RWPE1 (cell line): ENCODE measurements around the gene OR6T1.

Experiments
- CTCF ChIA-PET: fragments of 350-600 bp; sonication (Branson Sonifier 250); formaldehyde crosslinking; extraction: SDS; loops from one replicate; lab custom pipeline; 2021; lab: Yijun Ruan, JAX
- POLR2A ChIA-PET: fragments of 400-600 bp; formaldehyde crosslinking; extraction: SDS; loops from one replicate; lab custom pipeline; 2020; ENCODE audit warnings: antibody characterized with exemption; ENCODE audit not compliant: low non-redundant PET; lab: Yijun Ruan, JAX
- DNase-seq: peaks from one replicate; pipeline ENCODE4 v3.0.0; 2012; ENCODE audit warnings: low spot score
- H3K27ac ChIP-seq: fragments of 450-650 bp; 2 replicates; pipeline ENCODE4 v1.5.1; 2017
- TF ChIP-seq, protein P1 (sequence below): fragments of 450-650 bp; conservative IDR thresholded peaks from 2 replicates; pipeline ENCODE4 v1.5.1; 2017; ENCODE audit warnings: low read depth, mild to moderate bottlenecking

OR6T1 gene

DNA sequence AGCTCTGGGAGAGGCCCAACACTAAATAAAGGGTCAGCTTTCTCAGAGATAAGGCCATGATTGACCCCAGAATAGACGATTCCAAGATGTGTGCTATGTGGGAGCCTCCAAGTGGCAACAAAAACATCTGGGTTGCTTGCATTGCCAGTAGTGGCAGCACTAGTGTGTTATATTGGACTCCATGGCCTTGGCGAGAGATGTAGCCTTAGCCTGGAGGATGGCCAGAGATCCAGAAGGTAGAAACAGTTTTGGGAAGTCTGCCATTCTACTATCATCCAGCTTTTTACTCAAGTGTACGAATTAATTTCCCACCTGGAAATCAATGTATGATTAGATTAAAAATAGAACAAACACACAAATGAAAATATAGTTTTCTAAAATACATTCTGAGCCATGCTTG, 38.7 kb downstream of the OR6T1 start:
- CTCF ChIA-PET = no interaction called here
- POLR2A ChIA-PET = no interaction called here

DNA sequence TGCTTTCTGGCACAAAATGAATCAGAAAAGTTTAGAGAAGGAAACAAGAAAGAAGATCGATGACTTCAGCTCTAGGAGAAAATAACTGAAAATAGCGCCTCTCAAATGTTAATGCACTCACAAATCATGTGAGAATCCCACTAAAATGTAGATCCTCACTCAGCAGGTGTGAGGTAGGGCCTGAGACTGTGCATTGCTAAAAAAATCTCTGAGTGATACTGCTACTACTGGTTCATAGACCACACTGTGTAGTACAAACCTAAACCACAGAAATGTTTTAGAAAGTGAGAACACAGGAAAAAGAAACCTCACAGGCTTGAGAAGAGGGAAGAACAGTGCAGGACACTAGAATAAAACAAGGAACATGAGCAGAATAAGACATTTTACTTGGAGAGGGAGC, 39.7 kb downstream of the OR6T1 start:
- TF ChIP-seq, protein P1, sequence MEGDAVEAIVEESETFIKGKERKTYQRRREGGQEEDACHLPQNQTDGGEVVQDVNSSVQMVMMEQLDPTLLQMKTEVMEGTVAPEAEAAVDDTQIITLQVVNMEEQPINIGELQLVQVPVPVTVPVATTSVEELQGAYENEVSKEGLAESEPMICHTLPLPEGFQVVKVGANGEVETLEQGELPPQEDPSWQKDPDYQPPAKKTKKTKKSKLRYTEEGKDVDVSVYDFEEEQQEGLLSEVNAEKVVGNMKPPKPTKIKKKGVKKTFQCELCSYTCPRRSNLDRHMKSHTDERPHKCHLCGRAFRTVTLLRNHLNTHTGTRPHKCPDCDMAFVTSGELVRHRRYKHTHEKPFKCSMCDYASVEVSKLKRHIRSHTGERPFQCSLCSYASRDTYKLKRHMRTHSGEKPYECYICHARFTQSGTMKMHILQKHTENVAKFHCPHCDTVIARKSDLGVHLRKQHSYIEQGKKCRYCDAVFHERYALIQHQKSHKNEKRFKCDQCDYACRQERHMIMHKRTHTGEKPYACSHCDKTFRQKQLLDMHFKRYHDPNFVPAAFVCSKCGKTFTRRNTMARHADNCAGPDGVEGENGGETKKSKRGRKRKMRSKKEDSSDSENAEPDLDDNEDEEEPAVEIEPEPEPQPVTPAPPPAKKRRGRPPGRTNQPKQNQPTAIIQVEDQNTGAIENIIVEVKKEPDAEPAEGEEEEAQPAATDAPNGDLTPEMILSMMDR = no peak
- ChIA-PET POLR2A (no interaction called here), CTCF (no interaction called here)
- no peak overlapping the region for H3K27ac ChIP-seq
- DNase-seq = no peak

More for the DNA sequence above, 38.7 kb downstream of the OR6T1 start:
- H3K27ac ChIP-seq = no peak overlapping the region
- no peak for DNase-seq
- TF ChIP-seq, protein P1 = no peak

- TF ChIP-seq, protein P1 = no peak
- ChIA-PET CTCF (no interaction called here), POLR2A (no interaction called here)
- H3K27ac ChIP-seq = no peak within 1 kb of the TSS
- no peak for DNase-seq
These were observed 41.8 kb downstream of the OR6T1 start, which contains the start of gene OR8D4 for GRCh38 chr11:123901867-123902266. TSS of gene OR8D4 (plus strand) at chr11:123902167. CDS start at chr11:123906432, 4,265 bp downstream.

GRCh38 chr11:123899792-123900191, 43.8 kb downstream of the OR6T1 start:
- no peak for DNase-seq
- ChIA-PET CTCF (no interaction called here), POLR2A (no interaction called here)
- H3K27ac ChIP-seq = no peak overlapping the region
- TF ChIP-seq, protein P1 = no peak
